ENCODE results near the gene HPD.
"Not testable (repeated sequence)": the region's sequence is repeated elsewhere in the genome, so short reads cannot be mapped to it uniquely, and the experiment has no call there.

HPD gene

DNA sequence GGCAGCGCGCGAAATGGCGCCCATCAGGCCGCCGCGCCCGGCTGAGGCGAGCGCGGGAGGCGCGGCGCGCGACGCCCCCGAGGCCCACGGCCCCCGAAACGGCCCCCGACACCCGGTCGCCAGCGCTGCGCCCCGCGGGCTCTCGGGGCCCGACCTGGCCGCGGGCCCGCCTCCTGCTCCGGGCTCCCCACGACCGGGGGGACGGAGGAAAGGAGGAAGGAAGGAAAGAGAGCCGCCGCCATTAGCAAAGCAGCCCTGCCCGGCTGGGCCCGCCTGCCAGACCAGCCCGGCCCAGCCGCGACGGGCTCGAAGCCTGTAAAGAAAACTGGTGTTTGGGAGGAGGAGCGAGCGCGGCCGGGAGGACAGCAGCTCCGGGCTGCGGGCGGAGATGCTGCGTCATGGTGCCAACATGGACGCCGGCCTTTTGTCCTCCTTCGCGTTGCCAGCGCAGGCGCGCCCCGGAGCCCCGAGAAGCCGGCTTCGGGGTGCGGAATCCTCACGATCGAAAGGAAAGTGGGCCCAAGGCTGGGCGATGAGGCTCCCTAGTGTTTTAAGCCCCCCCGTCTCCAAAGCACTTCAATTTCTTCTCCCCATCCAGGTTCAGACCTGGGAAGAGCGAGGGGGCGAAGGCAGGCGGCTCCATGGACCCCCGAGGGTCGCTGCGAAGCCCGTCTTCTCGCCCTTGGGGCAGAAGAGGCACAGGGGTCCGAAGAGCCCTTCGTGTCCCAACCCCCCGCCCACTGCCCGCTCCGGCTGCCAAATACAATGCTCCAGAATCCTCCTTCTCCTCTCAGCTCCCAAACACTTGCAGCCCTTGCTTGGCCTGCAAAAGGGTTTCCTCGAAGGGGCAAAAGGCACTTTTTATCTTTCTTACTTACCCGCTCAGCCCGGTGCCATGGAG is 57.7 kb downstream of the HPD start:
- no peak for FAIRE-seq

DNA sequence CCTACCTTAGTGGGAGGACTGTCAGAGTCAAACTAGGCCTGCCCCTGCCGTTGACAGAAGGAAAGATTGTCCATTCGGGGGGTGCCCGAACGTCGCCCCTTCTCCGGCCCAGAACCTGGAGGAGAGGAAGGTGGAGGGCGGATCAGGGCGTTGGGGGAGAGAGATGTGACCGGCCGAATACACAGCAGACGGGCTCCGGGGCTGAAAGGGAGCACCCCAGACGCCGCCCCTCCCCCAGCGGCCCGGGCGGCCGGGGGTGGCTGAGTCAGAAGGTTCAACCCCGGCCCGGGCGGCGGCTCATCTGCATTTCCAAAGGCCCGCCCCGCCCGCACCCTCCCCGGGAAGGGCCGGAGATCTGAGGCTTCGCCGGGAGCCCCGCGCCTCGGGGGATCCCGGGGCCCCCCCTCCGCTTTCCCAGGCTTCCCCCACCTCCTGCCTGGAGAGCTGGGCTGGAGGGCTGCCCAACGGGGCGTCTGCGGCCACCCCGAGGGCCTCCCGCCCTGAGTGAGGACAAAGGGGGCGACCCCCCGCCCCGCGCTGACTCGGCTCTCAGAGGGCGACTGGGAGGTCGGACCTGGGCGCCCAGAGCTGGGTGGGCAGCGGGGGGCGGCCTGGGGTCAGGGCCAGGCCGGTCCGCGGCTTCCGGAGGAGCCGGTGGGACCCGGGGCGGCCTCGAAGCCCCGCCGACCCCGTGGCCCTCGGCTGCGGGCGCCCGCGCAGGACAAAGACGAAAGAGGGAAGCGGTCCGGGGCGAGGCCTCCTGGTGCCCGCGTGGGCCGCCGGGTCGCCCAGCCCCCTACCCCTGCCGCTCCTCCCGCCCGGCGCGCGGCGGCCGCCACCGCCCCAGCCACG is 58.6 kb downstream of the HPD start:
- DNase-seq (ENCODE audit: insufficient read length, low spot score) (peak; percentile 71), FAIRE-seq (no peak)

More for the DNA sequence above, 57.7 kb downstream of the HPD start:
- DNase-seq (ENCODE audit: insufficient read length, low spot score): peak; percentile 52

- FAIRE-seq (no peak), DNase-seq (ENCODE audit: insufficient read length, low spot score) (peak; percentile 69)
Measured at GRCh38 chr12:121799156-121799841, 59.4 kb downstream of the HPD start.

- DNase-seq (ENCODE audit: insufficient read length, low spot score) (no peak), FAIRE-seq (no peak)
Measured at GRCh38 chr12:121798787-121799155, 59.9 kb downstream of the HPD start.

DNA sequence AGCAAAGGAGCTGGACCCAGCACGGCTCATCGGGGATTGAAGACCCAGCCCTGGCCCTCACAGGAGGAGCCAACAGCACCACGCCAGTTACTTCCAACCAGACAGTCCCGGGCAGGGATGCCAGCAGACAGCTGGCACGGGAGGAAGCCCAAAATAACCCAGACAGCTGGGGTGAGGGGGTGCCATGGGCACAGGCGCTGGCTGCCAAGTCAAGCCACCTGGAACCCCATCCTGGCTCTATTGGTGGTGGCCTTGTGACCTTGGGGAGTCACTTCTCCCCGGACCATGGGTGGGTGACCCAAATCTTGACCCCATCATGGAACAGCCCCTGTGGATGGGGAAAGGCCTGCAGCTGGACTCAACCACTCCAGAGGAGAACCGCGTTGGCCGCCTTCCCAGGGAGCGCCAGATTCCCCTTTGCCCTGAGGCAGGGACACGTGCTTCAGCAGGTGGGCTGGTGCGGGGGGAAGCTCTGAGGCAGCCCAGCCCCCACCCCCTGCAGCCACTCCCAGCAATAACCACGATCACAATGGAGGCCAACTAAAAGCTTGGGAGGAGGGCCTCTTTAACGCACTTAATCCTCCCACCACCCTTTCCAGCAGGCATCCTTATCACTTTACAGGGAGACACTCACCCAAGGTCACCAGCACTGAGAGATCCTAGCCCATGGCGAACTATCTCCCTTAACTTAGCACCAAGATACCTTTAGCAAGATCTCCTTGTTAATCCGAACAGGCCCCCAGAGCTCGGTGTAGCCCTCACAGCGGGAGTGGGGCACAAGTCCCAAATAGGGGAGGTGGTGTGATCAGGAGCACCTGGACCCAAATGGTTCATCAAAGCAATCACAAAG is 60.5 kb downstream of the HPD start:
- FAIRE-seq: no peak
- DNase-seq (ENCODE audit: insufficient read length, low spot score): no peak

GRCh38 chr12:121796855-121797751 is 61.6 kb downstream of the HPD start:
- DNase-seq (ENCODE audit: insufficient read length, low spot score) (no peak), FAIRE-seq (no peak)

DNA sequence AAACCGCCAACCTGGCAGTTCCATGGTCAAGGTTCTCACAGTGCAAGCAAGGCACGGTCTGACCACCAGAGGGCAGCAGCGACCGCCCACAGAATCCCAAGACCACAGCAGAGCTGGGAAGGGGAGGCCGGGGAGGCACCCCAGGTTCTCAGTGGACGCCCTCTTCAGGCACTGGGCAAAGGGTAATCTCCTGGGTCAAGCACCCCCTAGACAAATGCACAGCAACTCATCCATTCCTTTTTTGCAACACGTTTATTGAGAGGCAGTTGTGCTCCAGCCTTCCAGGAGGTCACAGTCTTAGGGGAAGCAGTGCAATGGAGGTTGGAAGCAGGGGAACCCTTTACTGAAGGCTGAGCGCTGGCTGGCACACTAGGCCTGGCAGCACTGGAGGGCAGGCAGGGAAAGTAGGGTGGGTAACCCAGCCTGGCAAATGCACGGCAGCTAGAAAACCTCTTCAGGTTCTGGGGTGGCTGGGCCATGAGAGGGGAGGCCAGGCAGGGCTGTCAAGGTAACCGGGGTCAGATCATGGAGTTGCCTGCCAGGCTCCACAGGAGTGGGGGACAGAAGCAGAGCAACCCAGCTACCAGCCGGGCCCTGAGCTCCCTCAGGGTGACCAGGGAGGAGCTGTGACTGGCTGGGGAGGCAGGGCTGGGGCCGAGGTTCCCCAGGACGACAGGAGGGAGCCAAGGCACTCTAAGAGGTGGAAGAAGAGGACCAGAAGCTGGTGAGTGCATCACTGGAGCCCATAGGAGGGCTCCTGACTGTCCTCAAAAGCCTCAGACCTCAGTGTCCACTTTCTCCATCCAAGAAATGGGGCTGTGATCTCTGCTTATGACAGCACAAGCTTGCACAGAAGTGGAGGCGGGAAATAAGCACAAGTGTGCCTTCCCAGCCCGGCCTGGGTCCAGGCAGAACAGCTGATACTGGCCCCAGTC is 63.4 kb downstream of the HPD start:
- FAIRE-seq: peak; percentile 94
- peak; percentile 87 for DNase-seq (ENCODE audit: insufficient read length, low spot score)

DNA sequence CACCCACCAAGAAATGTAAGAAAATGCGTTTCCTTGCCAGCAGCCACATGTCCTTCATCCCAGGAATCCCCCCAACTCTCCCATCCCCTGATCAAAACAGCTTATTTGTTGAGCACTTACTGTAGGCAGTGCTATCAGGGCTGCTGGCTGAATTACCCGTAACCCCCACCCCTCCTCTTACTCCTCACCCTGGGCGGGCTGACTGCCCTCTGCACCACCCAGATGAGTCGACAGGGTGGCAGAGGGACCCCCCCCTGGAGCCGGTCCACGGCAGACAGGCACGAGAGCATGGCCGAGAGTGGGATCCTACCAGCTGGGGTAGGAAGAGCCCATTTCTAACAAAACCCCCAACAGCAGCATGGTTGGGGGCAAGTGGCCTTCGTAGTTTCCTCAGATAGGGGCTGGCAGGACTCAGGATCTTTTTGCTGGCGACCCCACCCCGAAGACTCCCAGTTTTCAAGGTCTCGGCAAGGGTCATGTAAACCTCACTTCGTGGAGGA is 64.1 kb downstream of the HPD start:
- DNase-seq (ENCODE audit: insufficient read length, low spot score) (peak; percentile 23), FAIRE-seq (no peak)

DNA sequence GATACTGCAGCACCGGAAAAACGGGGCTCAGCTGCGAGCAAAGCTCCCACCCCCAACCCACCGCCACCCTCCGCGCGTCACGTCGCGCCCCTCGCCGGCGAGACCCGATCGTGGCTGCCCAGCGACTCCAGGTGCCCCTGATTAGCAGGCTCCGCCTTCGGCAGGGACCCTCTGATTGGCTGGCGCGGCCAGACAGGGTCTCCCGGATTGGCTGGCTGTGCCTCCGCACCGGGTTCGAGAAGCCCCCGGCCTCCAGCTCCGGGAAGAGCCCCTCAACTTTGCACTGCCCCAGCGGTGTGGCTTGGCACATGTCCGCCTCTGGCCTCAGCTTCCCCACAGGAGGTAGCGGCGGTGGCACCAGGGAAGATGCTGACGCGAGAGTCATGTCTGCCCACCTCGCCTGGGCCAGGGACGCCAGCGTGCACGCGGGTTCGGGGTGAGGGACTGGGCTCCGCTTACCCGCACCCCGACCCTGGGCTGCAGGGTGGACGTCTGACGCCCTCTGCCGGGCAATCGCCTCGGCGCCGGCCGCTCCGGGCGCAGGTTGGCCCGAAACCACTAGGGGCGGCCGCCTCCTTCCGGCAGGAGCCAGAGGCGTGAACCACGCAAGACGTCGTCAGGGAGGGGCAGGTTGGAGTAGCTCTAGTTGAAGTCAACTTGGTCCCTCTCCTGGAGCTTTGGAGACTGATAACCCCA is 64.7 kb downstream of the HPD start:
- peak; percentile 76 for FAIRE-seq
- peak; percentile 82 for DNase-seq (ENCODE audit: insufficient read length, low spot score)

DNA sequence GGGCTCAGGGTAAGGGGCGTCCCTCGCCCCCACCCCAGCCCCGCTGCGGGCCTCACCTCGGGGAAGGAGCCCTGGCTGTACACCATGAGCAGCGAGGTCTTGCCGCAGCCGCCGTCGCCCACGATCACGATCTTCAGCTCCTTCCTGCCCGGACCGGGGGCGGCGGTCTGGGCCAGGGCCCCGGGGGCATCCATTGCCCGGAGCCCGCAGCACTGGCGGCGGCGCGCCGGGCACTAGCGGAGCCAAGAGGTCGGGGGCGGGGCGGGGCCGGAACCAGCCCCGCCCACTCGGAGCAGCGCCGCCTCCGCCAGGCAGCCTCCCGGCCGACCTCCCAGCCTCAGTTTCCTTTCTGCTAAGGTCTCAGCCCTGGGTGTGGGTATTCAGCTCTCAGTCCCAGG is 65.2 kb downstream of the HPD start, which contains the start of gene RHOF:
TSS of gene RHOF (minus strand) at position 249 of the 398 bp plus-strand sequence. CDS start at position 194, 55 bp downstream.
- FAIRE-seq: no peak
- peak; percentile 36 for DNase-seq (ENCODE audit: insufficient read length, low spot score)

DNA sequence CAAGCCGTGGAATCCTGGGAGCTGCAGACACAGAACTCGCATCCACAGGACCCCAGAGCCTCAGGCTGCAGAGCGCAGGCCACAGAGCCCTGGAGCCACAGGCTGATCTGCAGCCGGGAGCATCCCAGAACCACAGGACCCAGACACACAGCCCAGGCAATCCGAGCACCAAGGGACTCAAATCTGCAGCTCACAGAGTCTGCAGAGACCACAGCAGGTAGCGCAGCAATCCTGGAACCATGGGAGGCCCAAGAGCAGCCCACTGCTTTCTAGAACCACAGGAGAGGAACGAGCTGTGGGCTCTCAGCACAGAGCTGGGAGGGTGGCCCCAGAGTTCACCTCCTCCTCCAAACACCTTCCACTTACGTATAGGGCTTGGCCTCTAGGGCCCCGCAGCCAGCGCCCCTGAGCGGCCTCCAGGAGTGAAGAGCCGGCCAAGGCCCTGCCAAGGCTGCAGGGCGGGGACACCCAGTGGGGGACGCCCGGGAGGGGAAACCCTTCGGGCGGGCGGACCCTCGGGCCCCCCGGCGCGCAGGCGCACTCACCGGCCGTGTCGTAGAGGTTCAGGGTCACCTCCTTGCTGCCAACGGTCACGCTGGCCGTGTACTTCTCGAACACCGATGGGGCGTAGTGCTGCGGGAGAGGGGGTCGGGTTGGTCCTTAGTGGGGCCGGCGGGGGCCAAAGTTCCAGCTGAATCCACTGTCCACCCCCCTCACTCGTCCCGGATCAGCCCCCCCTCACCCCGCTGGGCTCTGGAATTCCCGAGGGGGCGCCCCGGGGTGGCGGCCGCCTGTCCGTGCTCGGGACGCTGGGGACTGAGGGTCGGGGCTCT is 65.8 kb downstream of the HPD start:
- DNase-seq (ENCODE audit: insufficient read length, low spot score) (peak; percentile 37), FAIRE-seq (no peak)

DNA sequence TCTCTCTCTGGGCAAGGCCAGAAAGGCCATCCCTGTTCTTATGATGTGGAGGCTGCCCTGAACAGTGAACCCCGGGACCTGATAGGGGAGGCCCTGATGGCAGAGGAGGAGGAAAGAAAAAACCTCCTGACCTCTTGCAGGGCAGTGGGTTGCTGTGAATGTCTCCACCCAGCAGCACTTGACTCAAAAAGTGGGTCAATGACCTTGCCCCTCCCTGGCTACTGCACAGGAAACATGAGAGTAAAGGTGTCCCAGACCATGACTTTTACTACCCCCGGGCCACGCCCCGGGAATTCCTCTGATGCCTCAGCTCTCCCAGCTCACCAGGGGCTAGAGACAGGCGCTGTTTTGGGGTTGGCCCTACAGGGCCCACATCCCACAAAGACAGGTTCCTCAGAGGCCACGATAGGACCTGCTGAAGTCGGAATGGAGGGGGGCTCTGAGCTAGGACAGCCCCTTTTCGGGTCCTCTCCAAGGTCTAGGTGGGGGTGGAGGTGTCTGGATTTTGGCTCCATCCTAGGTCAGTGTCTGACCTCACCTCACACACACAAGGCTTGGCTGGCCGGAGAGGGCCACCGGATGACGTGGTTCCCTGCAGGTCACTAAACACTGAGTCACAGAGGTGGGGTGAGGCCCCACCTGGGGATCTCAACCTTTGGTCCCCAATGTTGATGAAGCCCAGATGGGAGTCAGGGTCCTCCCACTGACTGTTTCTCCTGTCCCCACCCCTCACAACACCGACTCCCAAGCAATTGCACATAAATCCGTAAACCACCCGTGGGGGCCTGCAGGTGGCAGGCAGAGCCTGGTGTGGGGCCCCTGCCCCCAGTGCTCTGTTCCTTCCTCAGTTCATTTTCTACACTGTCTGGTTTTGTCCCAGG is 66.7 kb downstream of the HPD start:
- FAIRE-seq (peak; percentile 14), DNase-seq (ENCODE audit: insufficient read length, low spot score) (no peak)

- FAIRE-seq; DNase-seq (ENCODE audit: insufficient read length, low spot score): not testable (repeated sequence)
Measured at GRCh38 chr12:121790785-121791184, 67.9 kb downstream of the HPD start.

- peak; percentile 91 for FAIRE-seq
- DNase-seq (ENCODE audit: insufficient read length, low spot score): peak; percentile 77
Measured at GRCh38 chr12:121789800-121790728, 68.6 kb downstream of the HPD start.
